ENCODE results near the gene C1orf105. TPM values are rescaled to one million over a fixed set of nuclear protein-coding genes. Genes with fewer than 3 reads are reported as not detected.

Gene C1orf105
- total and polyA plus RNA-seq, 4 donors = 0.16 TPM; not detected in 3

GRCh38 chr1:172517081-172517480, 96.6 kb downstream of the C1orf105 start:
- Histone ChIP-seq H3K4me3 (ENCODE audit: low read depth in 1 of 3, low read length in 3 of 3) (no peak overlapping the region), H3K9me3 (ENCODE audit: control insufficient read depth in 4 of 4, low read length in 3 of 4) (peaks cover 0 to 6% (median 2%) of the 10 kb centered on the region in 4 donors), H3K27ac (ENCODE audit: low read depth in 1 of 2, low read length in 2 of 2) (no peak overlapping the region), H3K36me3 (ENCODE audit: control insufficient read depth in 4 of 4, insufficient read depth in 3 of 4, low read depth in 1 of 4, low read length in 3 of 4) (no peaks in the 10 kb centered on the region), H3K4me1 (ENCODE audit: control insufficient read depth in 4 of 4, insufficient read depth in 4 of 4, low read length in 3 of 4) (no peaks in the 10 kb centered on the region), H3K27me3 (ENCODE audit: control insufficient read depth in 4 of 4, insufficient read depth in 4 of 4, low read length in 3 of 4) (no peaks in the 10 kb centered on the region), H3K9ac (ENCODE audit: low read depth in 1 of 2, low read length in 2 of 2) (no peak overlapping the region)
- DNase-seq (ENCODE audit: low spot score) = no peak
- WGBS = 80% methylated on average over 1 of the region's 1 CpG
- TF ChIP-seq MAX (IDR thresholded peaks at IDR 0.05) = no peak

- no peak overlapping the region for H3K27ac ChIP-seq (ENCODE audit: low read depth in 1 of 2, low read length in 2 of 2)
- 89% methylated on average over 4 of the region's 4 CpGs for WGBS
- no peak for TF ChIP-seq HNF4A (conservative IDR thresholded peaks at IDR 0.05)
- TF ChIP-seq ZBTB33 (IDR thresholded peaks at IDR 0.05) = no peak
- TF ChIP-seq CTCF (IDR thresholded peaks at IDR 0.05; ENCODE audit: low read depth, low read length, missing input control) = no peak
- TF ChIP-seq TAF1 (conservative IDR thresholded peaks at IDR 0.05) = no peak
- no peak for TF ChIP-seq HNF4G (IDR thresholded peaks at IDR 0.05)
- no peak for TF ChIP-seq SP1 (IDR thresholded peaks at IDR 0.05)
- no peak for TF ChIP-seq YY1 (IDR thresholded peaks at IDR 0.05)
- TF ChIP-seq NR2F2 (IDR thresholded peaks at IDR 0.05) = no peak
- TF ChIP-seq RAD21 (IDR thresholded peaks at IDR 0.05) = no peak
- TF ChIP-seq RXRA (IDR thresholded peaks at IDR 0.05) = no peak
- no peak for TF ChIP-seq FOXA2 (IDR thresholded peaks at IDR 0.05)
- TF ChIP-seq JUND (IDR thresholded peaks at IDR 0.05) = no peak
- TF ChIP-seq EGR1 (IDR thresholded peaks at IDR 0.05; ENCODE audit: low read depth in 2 of 2) = no peak
- TF ChIP-seq GABPA (IDR thresholded peaks at IDR 0.05 in 1 of 2, conservative IDR thresholded peaks at IDR 0.05 in 1 of 2) = no peak
- no peak for TF ChIP-seq ATF3 (IDR thresholded peaks at IDR 0.05)
- no peak for TF ChIP-seq REST (IDR thresholded peaks at IDR 0.05)
- DNase-seq (ENCODE audit: low spot score) = no peak
- H3K9ac ChIP-seq (ENCODE audit: low read depth in 1 of 2, low read length in 2 of 2) = no peak overlapping the region
- no peaks in the 10 kb centered on the region for H3K4me1 ChIP-seq (ENCODE audit: control insufficient read depth in 4 of 4, insufficient read depth in 4 of 4, low read length in 3 of 4)
- H3K36me3 ChIP-seq (ENCODE audit: control insufficient read depth in 4 of 4, insufficient read depth in 3 of 4, low read depth in 1 of 4, low read length in 3 of 4) = no peaks in the 10 kb centered on the region
- H3K9me3 ChIP-seq (ENCODE audit: control insufficient read depth in 4 of 4, low read length in 3 of 4) = peaks cover 0 to 6% (median 2%) of the 10 kb centered on the region in 4 donors
- H3K27me3 ChIP-seq (ENCODE audit: control insufficient read depth in 4 of 4, insufficient read depth in 4 of 4, low read length in 3 of 4) = no peaks in the 10 kb centered on the region
- H3K4me3 ChIP-seq (ENCODE audit: low read depth in 1 of 3, low read length in 3 of 3) = no peak overlapping the region
Observed at GRCh38 chr1:172517545-172517944, 97.1 kb downstream of the C1orf105 start.

Other genes with a start within 250 kb of the C1orf105 start
- 10 to 100 TPM; 10.5 to 18.4 TPM for gene PIGC, start 23.4 kb downstream of the C1orf105 start, total RNA-seq
- gene PIGC, start 23.4 kb downstream of the C1orf105 start, polyA plus RNA-seq = 10 to 100 TPM in 1 of 2 donors, 1 to 10 TPM in 1; 8.6 to 16.0 TPM
- gene SUCO, start 112.5 kb downstream of the C1orf105 start, total RNA-seq = 10 to 100 TPM; 12.4 to 38.1 TPM
- 1 to 10 TPM; 2.8 to 4.6 TPM for gene SUCO, start 112.5 kb downstream of the C1orf105 start, polyA plus RNA-seq
- under 1 TPM; 0.33 to 0.61 TPM for gene FASLG, start 238.4 kb downstream of the C1orf105 start, total RNA-seq
- under 1 TPM; 0.14 to 0.26 TPM for gene FASLG, start 238.4 kb downstream of the C1orf105 start, polyA plus RNA-seq